ENCODE data around the gene CPED1.
"Not testable (repeated sequence)": the region's sequence is repeated elsewhere in the genome, so short reads cannot be mapped to it uniquely, and the experiment has no call there.

The CPED1 gene

GRCh38 chr7:121034929-121035328 lies 46.4 kb downstream of the CPED1 start:
- peaks cover 5% of the 10 kb centered on the region; the same call in 1 of the 2 replicates for H3K4me1 ChIP-seq (ENCODE audit: control insufficient read depth, insufficient read depth, low read length)
- no peaks in the 10 kb centered on the region for H3K9me3 ChIP-seq (ENCODE audit: control insufficient read depth, insufficient read depth, low read depth, low read length)
- H3K36me3 ChIP-seq (ENCODE audit: control insufficient read depth in 2 of 2, insufficient read depth in 1 of 2, low read length in 2 of 2), result no peaks in the 10 kb centered on the region
- ChIA-PET POLR2A (no interaction called here), CTCF (interaction anchor here (1.0 to 1.4 kb wide), 3 partner anchors 46 to 73 kb away, joined by 3 read pairs; no protein-coding TSS in a partner anchor)
- no peak overlapping the region for H3K4me3 ChIP-seq (ENCODE audit: low read depth, low read length)
- no peak overlapping the region for H3K27ac ChIP-seq (ENCODE audit: extremely low read depth, low read depth, low read length)
- TF ChIP-seq ZNF324 (tag by site-specific recombination; IDR thresholded peaks at IDR 0.05) (no peak), ZNF670 (tag by site-specific recombination; IDR thresholded peaks at IDR 0.05; ENCODE audit: low read depth) (no peak), GFI1B (tag by site-specific recombination; IDR thresholded peaks at IDR 0.05) (no peak), ZNF518A (tag by site-specific recombination; conservative IDR thresholded peaks at IDR 0.05; ENCODE audit: low read depth) (no peak)

- H3K4me1 ChIP-seq (ENCODE audit: control insufficient read depth, insufficient read depth, low read length); H3K4me3 ChIP-seq (ENCODE audit: low read depth, low read length); H3K36me3 ChIP-seq (ENCODE audit: control insufficient read depth in 2 of 2, insufficient read depth in 1 of 2, low read length in 2 of 2); H3K27ac ChIP-seq (ENCODE audit: extremely low read depth, low read depth, low read length); H3K9me3 ChIP-seq (ENCODE audit: control insufficient read depth, insufficient read depth, low read depth, low read length); CTCF ChIA-PET; POLR2A ChIA-PET: not testable (repeated sequence)
Observed at GRCh38 chr7:121036776-121037175, 48.3 kb downstream of the CPED1 start.

- H3K4me3 ChIP-seq (ENCODE audit: low read depth, low read length); POLR2A ChIA-PET; CTCF ChIA-PET; H3K36me3 ChIP-seq (ENCODE audit: control insufficient read depth in 2 of 2, insufficient read depth in 1 of 2, low read length in 2 of 2); H3K27ac ChIP-seq (ENCODE audit: extremely low read depth, low read depth, low read length); H3K9me3 ChIP-seq (ENCODE audit: control insufficient read depth, insufficient read depth, low read depth, low read length): not testable (repeated sequence)
- peaks cover 10% of the 10 kb centered on the region for H3K4me1 ChIP-seq (ENCODE audit: control insufficient read depth, insufficient read depth, low read length)
Observed at GRCh38 chr7:121037329-121037728, 48.8 kb downstream of the CPED1 start.

GRCh38 chr7:121037957-121038716 lies 49.6 kb downstream of the CPED1 start:
- Histone ChIP-seq H3K27ac (ENCODE audit: extremely low read depth, low read depth, low read length) (no peak overlapping the region), H3K4me1 (ENCODE audit: control insufficient read depth, insufficient read depth, low read length) (peaks cover 6% of the 10 kb centered on the region; the same call in 1 of the 2 replicates), H3K36me3 (ENCODE audit: control insufficient read depth in 2 of 2, insufficient read depth in 1 of 2, low read length in 2 of 2) (no peaks in the 10 kb centered on the region), H3K4me3 (ENCODE audit: low read depth, low read length) (no peak overlapping the region), H3K9me3 (ENCODE audit: control insufficient read depth, insufficient read depth, low read depth, low read length) (no peaks in the 10 kb centered on the region)
- ChIA-PET CTCF (interaction anchor here (0.6 to 1.2 kb wide), 2 partner anchors 50 to 456 kb away, joined by 4 read pairs; partner anchors contain the start of gene CPED1), POLR2A (no interaction called here)
- TF ChIP-seq ZNF843 (tag by site-specific recombination; IDR thresholded peaks at IDR 0.05), result no peak
- no peak for TF ChIP-seq ZFP69B (tag by site-specific recombination; IDR thresholded peaks at IDR 0.05)
- TF ChIP-seq ZNF777 (tag by site-specific recombination; IDR thresholded peaks at IDR 0.05; ENCODE audit: borderline replicate concordance), result no peak
- TF ChIP-seq ZNF394 (tag by site-specific recombination; IDR thresholded peaks at IDR 0.05; ENCODE audit: borderline replicate concordance), result no peak
- no peak for TF ChIP-seq PATZ1 (tag by site-specific recombination; IDR thresholded peaks at IDR 0.05)
- no peak for TF ChIP-seq ZNF148 (tag by site-specific recombination; IDR thresholded peaks at IDR 0.05; ENCODE audit: borderline replicate concordance)
- no peak for TF ChIP-seq ZNF544 (tag by site-specific recombination; IDR thresholded peaks at IDR 0.05)
- no peak for TF ChIP-seq ZNF341 (tag by site-specific recombination; IDR thresholded peaks at IDR 0.05; ENCODE audit: low read depth)
- no peak for TF ChIP-seq HOXC10 (CRISPR knock-in tag; IDR thresholded peaks at IDR 0.05)
- no peak for TF ChIP-seq BCL11B (tag by site-specific recombination; IDR thresholded peaks at IDR 0.05; ENCODE audit: low read depth)
- no peak for TF ChIP-seq ZNF433 (tag by site-specific recombination; IDR thresholded peaks at IDR 0.05; ENCODE audit: low read depth)
- TF ChIP-seq ZNF555 (tag by site-specific recombination; conservative IDR thresholded peaks at IDR 0.05), result no peak
